ENCODE data around the gene MVK.

DNA sequence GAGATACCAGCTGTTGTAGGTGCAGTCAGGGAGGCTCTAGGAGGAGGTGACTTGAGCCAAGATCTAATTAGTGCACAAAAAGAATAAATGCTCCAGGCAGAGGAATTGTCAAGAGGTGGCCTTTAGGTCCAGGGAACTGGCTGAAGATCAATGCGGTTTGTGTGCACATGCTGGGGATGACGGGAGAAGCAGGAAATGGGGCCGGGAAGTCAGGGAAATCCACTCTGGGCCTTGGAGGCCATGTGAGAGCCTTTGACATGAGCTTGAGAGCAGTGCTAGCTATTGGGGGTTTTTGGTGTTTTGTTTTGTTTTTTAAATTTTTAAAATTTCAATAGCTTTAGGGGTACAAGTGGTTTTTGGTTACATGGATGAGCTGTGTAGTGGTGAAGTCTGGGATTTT, 67.4 kb downstream of the MVK start:
- TF ChIP-seq CTCF (IDR thresholded peaks at IDR 0.05; ENCODE audit: poor library complexity) (no peak), EZH2 (IDR thresholded peaks at IDR 0.05; ENCODE audit: borderline replicate concordance) (no peak), EZH2phosphoT487 (IDR thresholded peaks at IDR 0.05; ENCODE audit: low read depth, severe bottlenecking, unreplicated experiment) (no peak)
